A172 (cell line): Measurements from ENCODE around the gene SCYL2. TPM values are rescaled to one million over a fixed set of nuclear protein-coding genes. Genes with fewer than 3 reads are reported as not detected.

ENCODE experiments used
- DNase-seq: peaks from one replicate; pipeline ENCODE4 v3.0.0-alpha.2; 2015; ENCODE audit warnings: low spot score
- total RNA-seq: library from RNA; depleted of rRNA; stranded (reverse); fragments of >200 nt; shearing (Covaris generic); gene quantifications from 2 replicates; pipeline ENCODE4 v1.2.3, GENCODE V29; 2014; rRNA removed

Gene SCYL2
- total RNA-seq, 1 experiment from 2014 or later, result 98.4 TPM

- peak; percentile 17 for DNase-seq
These were observed 108.2 kb downstream of the SCYL2 start for GRCh38 chr12:100375038-100375735.

GRCh38 chr12:100376161-100376560 is 109.2 kb downstream of the SCYL2 start:
- no peak for DNase-seq

- DNase-seq, result no peak
These were observed 114.4 kb downstream of the SCYL2 start for GRCh38 chr12:100381379-100381778.

- peak; percentile 39 for DNase-seq
These were observed 115.4 kb downstream of the SCYL2 start for GRCh38 chr12:100382338-100382737.

- DNase-seq, result no peak
These were observed 116.9 kb downstream of the SCYL2 start for GRCh38 chr12:100383586-100384558.

- DNase-seq, result no peak
These were observed 117.6 kb downstream of the SCYL2 start for GRCh38 chr12:100384559-100384935.

- DNase-seq, result no peak
These were observed 121.4 kb downstream of the SCYL2 start for GRCh38 chr12:100388382-100388781.

Other genes with a start within 250 kb of the SCYL2 start
- 34.9 and 41.2 TPM in 2 replicates for gene BLTP3B, start 124.3 kb upstream of the SCYL2 start, total RNA-seq
- 30.7 and 55.4 TPM in 2 replicates for gene ACTR6, start 66.4 kb upstream of the SCYL2 start, total RNA-seq
- 2.8 and 3.1 TPM in 2 replicates for gene DEPDC4, start 98 bp upstream of the SCYL2 start, total RNA-seq
- gene SLC17A8, start 89.9 kb downstream of the SCYL2 start, total RNA-seq, result not detected in 2 replicates
- 0.17 and 0.53 TPM in 2 replicates for gene NR1H4, start 206.7 kb downstream of the SCYL2 start, total RNA-seq